Keratinocyte (primary cell): ENCODE results near the gene TNS3.

Experiments
- EZH2 ChIP-seq: IDR thresholded peaks from one replicate; pipeline ENCODE4 v1.6.1; 2012; ENCODE audit warnings: inconsistent platforms, mild to moderate bottlenecking, low read length, moderate library complexity
- TF ChIP-seq, protein P1 (sequence below), 3 experiments: IDR thresholded peaks in 1 of 3; conservative IDR thresholded peaks in 1 of 3; optimal IDR thresholded peaks in 1 of 3; 2 replicates in 2 of 3; 3 replicates in 1 of 3; pipeline versions ENCODE3 to v1.5.1; 2011; ENCODE audit warnings: low read length in 3 of 3, mild to moderate bottlenecking in 3 of 3, moderate library complexity in 2 of 3, control low read depth in 1 of 3, inconsistent platforms in 1 of 3; ENCODE audit not compliant: insufficient read depth in 2 of 3; ENCODE audit errors: extremely low read depth in 1 of 3

DNA sequence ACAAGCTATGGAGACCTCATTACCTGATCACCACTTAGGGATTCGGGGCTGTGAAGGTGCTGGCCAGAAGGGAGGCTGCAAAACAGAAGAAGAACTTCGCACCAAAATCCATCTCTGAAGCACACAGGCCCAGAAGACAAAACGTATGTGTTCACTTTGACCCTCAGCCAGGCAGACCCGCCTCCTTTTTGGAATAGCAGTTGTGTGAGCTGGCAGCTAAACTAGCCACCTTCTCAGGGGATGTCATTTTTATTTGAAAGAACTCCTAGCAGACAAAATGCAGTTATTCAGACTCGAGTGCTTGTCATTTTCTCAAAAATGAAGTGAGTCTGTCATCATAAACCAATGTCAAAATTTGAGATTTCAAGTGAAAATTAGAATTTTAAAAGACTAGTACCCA is 71.7 kb downstream of the TNS3 start:
- TF ChIP-seq, protein P1, sequence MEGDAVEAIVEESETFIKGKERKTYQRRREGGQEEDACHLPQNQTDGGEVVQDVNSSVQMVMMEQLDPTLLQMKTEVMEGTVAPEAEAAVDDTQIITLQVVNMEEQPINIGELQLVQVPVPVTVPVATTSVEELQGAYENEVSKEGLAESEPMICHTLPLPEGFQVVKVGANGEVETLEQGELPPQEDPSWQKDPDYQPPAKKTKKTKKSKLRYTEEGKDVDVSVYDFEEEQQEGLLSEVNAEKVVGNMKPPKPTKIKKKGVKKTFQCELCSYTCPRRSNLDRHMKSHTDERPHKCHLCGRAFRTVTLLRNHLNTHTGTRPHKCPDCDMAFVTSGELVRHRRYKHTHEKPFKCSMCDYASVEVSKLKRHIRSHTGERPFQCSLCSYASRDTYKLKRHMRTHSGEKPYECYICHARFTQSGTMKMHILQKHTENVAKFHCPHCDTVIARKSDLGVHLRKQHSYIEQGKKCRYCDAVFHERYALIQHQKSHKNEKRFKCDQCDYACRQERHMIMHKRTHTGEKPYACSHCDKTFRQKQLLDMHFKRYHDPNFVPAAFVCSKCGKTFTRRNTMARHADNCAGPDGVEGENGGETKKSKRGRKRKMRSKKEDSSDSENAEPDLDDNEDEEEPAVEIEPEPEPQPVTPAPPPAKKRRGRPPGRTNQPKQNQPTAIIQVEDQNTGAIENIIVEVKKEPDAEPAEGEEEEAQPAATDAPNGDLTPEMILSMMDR (optimal IDR thresholded peaks at IDR 0.05 in 1 of 3, IDR thresholded peaks at IDR 0.05 in 1 of 3, conservative IDR thresholded peaks at IDR 0.05 in 1 of 3; ENCODE audit: extremely low read depth in 1 of 3, insufficient read depth in 2 of 3, low read length in 3 of 3) = no peak
- TF ChIP-seq EZH2 = no peak
